ENCODE measurements around the gene CRYZ.

Gene CRYZ

GRCh38 chr1:74731399-74732052, 1.3 kb downstream of the CRYZ start:
- DNase-seq (ENCODE audit: low read depth in 2 of 2, low spot score in 1 of 2) = no peak

GRCh38 chr1:74729741-74730478, 2.9 kb downstream of the CRYZ start:
- DNase-seq (ENCODE audit: low read depth in 2 of 2, low spot score in 1 of 2) = no peak

GRCh38 chr1:74728736-74729135, 4.1 kb downstream of the CRYZ start:
- no peak for DNase-seq (ENCODE audit: low read depth in 2 of 2, low spot score in 1 of 2)

- DNase-seq (ENCODE audit: low read depth in 2 of 2, low spot score in 1 of 2) = no peak
Observed at GRCh38 chr1:74726063-74726462, 6.8 kb downstream of the CRYZ start.

- DNase-seq (ENCODE audit: low read depth in 2 of 2, low spot score in 1 of 2) = no peak
Observed at GRCh38 chr1:74717626-74718025, 15.2 kb downstream of the CRYZ start.

DNA sequence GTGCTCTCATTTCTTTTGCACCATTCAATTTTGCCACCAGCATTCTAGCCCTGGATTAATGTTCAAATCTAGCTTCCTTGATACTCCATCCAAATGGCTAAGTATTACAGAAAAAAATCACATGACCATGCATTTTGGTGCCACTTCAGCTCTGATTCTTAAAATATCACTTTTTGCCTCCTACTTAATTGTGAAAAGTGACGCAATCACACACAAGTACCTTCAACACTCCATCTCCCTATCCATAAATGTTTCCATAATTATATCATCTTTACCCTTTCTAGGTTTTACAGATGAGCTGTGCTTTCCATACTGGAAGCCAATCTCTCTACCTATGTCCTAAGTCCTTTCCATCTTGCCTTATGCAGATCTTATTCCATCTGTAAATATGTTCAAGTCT, 16.0 kb downstream of the CRYZ start:
- no peak for DNase-seq (ENCODE audit: low read depth in 2 of 2, low spot score in 1 of 2)

GRCh38 chr1:74715806-74716205, 17.0 kb downstream of the CRYZ start:
- no peak for DNase-seq (ENCODE audit: low read depth in 2 of 2, low spot score in 1 of 2)

DNA sequence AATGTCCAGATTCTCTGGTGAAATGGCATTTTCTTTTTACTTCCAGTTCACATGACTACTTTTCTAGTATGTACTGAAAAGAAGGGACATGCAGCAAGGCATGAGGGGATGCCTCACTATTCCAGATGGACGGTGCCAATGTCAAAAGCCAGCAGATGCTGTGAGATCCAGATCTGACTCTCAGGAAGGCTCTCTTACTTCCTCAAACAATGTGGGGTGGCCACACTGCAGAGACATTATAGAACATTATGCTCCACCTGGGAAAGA, 17.7 kb downstream of the CRYZ start:
- no peak for DNase-seq (ENCODE audit: low read depth in 2 of 2, low spot score in 1 of 2)

DNA sequence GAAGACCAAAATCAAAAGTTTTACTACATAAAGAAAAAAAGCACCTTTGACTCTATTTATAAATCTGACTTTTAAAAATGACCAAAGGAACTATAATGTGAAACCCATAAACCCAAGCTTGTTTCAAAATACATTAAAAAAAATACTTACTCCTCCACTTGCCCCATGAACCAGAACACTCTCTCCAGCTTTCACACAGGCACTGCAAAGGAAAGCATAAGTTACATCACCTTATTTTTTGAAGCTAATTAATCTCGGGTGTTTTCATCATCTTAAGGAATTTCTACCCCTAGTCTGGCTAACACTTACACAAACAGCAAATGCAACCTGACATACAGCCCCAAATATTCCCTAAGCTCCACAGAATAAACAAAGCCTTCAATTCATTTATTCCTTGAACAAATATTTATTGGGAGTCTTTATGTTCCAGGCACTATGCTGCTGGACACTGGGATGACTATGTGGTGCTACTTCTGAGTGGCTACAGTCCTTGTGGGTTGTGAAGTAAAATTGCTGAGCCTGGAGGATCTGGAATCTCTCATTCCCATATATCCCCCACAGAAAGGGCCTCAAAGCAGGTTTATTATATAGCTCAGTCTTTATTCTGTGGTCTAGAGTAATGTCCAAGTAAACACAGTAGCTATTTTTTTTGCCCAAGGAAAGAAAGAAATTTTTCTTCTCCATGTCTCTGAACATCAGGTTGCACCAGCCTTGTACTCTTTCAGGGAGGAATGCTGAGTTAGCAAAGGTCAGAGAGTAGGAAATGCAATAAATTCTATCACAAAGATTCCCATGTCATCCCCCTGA, 18.2 kb downstream of the CRYZ start:
- no peak for DNase-seq (ENCODE audit: low read depth in 2 of 2, low spot score in 1 of 2)

GRCh38 chr1:74713849-74714248, 19.0 kb downstream of the CRYZ start:
- no peak for DNase-seq (ENCODE audit: low read depth in 2 of 2, low spot score in 1 of 2)

DNA sequence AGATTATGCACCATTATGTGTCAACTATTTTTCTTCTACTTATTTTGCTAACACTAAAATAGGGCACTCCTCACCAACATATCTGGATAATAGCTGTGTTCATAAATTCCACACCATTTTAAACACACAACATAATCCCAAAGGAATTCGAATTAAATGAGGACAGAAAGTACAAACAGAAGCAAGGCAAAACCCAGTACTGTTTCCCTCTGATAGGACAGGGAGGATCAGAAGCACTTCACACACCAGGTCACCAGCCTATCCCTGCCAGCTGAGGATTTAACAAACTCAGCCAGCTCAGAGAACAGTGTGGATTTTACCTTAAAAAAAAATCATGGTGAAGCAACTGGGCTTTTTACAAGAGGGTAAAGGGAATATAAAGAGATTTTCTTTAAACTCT, 20.0 kb downstream of the CRYZ start:
- DNase-seq (ENCODE audit: low read depth in 2 of 2, low spot score in 1 of 2) = no peak

DNA sequence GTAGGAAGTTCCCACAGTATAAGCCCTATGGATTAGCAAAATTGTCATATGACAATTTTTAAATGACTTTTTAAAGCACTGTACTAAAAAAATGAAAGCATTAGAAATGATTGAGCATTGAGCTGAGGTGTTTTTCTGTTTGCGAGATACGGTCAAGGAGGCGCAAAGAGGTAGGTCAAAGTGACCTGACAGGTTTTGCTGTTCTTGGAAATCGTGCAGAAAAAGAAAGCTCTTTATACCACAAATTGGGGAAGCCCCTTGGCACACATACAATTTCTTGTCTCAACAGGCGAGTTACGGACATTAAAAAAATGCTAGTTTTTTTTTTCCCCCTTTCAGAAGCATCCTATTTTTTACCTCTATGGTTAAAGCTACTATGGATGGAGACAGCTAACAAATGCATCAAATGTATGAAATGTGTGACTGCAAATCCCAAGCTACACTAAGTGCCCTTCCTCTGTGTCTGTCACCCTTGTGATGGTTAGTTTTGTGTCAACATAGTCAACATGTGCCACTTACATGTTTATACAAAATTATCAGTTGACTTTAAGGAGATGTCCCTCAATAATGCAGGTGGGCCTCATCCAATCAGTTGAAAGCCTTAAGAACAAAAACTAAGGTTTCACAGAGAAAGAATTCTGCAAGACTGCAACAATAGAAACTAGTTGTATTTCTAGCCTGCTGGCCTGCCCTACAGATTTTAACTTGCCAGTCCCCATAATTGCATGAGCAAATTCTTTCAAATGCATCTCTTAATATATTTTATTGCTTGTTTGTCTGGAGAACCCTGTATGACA, 29.3 kb downstream of the CRYZ start:
- DNase-seq (ENCODE audit: low read depth in 2 of 2, low spot score in 1 of 2) = no peak

DNA sequence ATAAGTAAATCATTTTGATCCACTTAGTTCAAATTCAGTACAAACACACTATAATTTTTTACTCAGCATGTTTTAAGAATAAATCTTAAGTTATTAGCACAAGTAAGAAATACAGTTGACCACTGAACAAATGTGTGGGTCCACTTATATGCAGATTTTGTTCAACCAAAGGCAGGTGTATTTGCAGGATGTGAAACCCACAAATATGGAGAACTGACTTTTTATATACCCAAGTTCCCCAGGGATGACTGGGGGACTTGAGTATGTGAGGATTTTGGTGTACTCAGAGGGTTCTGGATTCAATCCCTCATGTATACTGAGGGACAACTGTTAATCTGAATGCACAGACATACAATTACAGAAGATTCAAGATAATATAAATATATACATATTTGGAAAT, 33.5 kb downstream of the CRYZ start:
- DNase-seq (ENCODE audit: low read depth in 2 of 2, low spot score in 1 of 2) = no peak

DNA sequence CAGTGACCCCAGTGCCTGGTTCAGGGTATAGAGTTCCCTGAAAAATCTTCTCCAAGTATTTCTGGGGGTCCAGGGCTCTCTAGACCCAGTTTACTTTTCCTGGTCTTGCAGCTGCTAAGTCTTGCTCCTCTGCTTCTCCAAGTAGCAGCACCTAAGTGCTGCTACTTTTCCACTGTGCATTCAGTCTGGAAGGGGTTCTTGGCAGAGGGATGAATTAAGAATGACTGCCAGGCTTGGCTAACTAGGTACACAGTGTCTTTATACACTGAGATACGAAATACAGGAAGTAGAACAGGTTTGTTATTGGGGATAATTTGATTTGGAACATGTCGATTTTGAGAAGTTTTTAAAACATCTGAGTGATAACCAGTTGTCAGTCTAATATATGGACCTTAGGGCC, 35.0 kb downstream of the CRYZ start:
- DNase-seq (ENCODE audit: low read depth in 2 of 2, low spot score in 1 of 2) = no peak

- DNase-seq (ENCODE audit: low read depth in 2 of 2, low spot score in 1 of 2) = no peak
Observed at GRCh38 chr1:74693473-74693872, 39.4 kb downstream of the CRYZ start.

DNA sequence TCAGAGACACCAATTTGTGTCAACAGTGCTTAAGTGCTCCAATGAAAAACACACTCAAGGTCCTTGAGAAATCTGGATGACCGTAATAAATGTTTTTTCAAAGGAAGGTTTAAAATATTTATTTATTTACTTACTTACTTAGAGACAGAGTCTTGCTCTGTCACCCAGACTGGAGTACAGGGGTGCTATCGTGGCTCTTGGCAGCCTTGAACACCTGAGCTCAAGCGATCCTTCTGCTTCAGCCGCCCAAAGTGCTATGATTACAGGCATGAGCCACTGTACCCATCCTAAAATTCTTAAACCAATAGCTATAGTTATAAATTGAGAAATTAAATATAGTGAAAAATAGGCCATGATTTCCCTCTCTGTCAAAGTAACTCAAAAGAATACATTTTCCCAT, 41.9 kb downstream of the CRYZ start:
- no peak for DNase-seq (ENCODE audit: low read depth in 2 of 2, low spot score in 1 of 2)

DNA sequence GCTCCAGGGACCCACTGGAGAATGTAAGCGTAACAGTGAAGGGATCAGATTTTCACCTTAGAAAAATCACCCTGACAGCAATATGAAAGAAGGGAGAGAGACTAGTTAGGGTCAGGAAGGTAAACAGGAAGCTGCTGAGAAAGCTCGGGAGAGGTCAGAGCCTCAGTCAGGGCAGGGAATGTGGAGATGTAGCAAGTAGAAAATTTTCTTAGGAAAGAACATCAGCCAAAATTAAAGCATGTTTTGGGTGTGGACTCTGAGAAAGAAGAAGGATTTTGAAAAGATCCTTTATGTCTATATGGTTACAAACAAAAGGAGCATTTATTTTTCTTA, 42.5 kb downstream of the CRYZ start:
- no peak for DNase-seq (ENCODE audit: low read depth in 2 of 2, low spot score in 1 of 2)

GRCh38 chr1:74689621-74690363, 43.1 kb downstream of the CRYZ start:
- DNase-seq (ENCODE audit: low read depth in 2 of 2, low spot score in 1 of 2) = no peak

- no peak for DNase-seq (ENCODE audit: low read depth in 2 of 2, low spot score in 1 of 2)
Observed at GRCh38 chr1:74686928-74687327, 45.9 kb downstream of the CRYZ start.

- no peak for DNase-seq (ENCODE audit: low read depth in 2 of 2, low spot score in 1 of 2)
Observed at GRCh38 chr1:74684301-74684700, 48.5 kb downstream of the CRYZ start.

DNA sequence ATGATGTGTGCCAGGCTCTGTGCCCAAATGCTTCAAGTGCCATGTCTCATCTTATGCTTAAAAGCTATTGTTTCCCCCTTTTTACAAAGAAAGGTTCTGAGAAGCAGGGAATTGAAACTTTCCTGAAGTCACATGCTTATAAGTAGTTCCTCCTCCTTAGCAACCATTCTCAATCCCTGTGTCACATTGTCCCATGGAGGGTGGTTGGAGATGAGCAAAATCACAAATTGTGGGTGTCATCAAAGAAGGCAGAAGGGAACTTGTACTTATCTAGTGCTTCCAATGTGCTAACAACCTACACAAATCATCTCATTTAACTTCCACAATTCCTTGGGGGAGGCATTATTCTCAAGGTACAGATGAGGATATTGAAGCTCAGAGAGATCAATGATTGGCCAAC, 49.2 kb downstream of the CRYZ start:
- DNase-seq (ENCODE audit: low read depth in 2 of 2, low spot score in 1 of 2) = no peak

Measured in stimulated activated CD8-positive, alpha-beta memory T cell treated with anti-CD3 and anti-CD28 coated beads, Interleukin-4, amount 100 ng/mL, for 4 hours (primary cell).